ENCODE data around the gene RPL35A. TPM values are rescaled to one million over a fixed set of nuclear protein-coding genes. Genes with fewer than 3 reads are reported as not detected.

RPL35A gene
- total and polyA plus RNA-seq, 2 of the 8 experiments (the other 6 are each of a cell fraction or from before 2014, with no cell fraction given), result 695 to 1,393 TPM

DNA sequence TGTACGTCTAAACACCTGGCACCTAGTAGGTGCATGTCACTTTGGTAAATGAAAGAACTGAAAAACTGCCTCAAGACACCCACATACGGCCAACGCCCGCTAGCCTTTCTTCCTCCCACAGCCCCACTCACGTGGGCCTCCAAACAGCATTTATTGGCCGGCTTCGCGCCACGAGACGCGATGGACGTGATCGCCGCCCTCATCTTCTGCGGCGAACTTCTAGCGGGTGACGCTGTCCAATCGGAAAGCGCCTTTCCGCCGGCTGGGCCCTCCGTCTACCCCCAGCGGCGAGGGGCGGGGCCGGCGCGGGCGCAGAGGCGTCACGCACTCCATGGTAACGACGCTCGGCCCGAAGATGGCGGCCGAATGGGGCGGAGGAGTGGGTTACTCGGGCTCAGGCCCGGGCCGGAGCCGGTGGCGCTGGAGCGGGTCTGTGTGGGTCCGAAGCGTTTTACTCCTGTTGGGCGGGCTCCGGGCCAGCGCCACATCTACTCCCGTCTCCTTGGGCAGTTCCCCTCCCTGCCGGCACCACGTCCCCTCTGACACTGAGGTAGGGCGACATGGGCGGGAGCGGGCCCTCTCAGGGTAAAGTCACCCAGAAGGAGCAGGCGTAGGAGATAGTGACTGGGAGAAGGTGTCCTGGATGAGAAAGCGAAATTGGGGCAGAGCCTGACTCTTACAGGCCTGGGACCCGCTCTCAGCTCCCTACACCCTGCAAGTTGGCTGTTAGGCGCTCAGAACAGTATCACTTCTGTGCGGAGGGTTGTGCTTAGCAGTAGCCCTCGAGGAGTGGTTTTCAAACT, 10.1 kb downstream of the RPL35A start, which contains the start of gene LMLN (continued):
- TF ChIP-seq, protein P1, sequence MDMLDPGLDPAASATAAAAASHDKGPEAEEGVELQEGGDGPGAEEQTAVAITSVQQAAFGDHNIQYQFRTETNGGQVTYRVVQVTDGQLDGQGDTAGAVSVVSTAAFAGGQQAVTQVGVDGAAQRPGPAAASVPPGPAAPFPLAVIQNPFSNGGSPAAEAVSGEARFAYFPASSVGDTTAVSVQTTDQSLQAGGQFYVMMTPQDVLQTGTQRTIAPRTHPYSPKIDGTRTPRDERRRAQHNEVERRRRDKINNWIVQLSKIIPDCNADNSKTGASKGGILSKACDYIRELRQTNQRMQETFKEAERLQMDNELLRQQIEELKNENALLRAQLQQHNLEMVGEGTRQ (IDR thresholded peaks at IDR 0.05; ENCODE audit: low read length), result peak; percentile 83
- TF ChIP-seq GABPA (IDR thresholded peaks at IDR 0.05; ENCODE audit: borderline replicate concordance, insufficient read depth, low read length) (no peak), RNF2 (IDR thresholded peaks at IDR 0.05; ENCODE audit: borderline replicate concordance, low read depth, low read length, missing control alignments, poor library complexity, severe bottlenecking) (no peak), SIRT6 (IDR thresholded peaks at IDR 0.05; ENCODE audit: low read length) (no peak), KDM5A (IDR thresholded peaks at IDR 0.05; ENCODE audit: low read length) (peak; percentile 18; the same call in 1 of the 2 replicates), TEAD4 (IDR thresholded peaks at IDR 0.05; ENCODE audit: low read depth, low read length) (no peak), POLR2AphosphoS5 (IDR thresholded peaks at IDR 0.05; ENCODE audit: low read depth, low read length) (peak; percentile 8; the same call in 1 of the 2 replicates), POU5F1 (IDR thresholded peaks at IDR 0.05; ENCODE audit: low read depth, low read length) (no peak), GTF2F1 (IDR thresholded peaks at IDR 0.05; ENCODE audit: borderline replicate concordance, low read depth, low read length) (no peak), ZNF274 (IDR thresholded peaks at IDR 0.05; ENCODE audit: borderline replicate concordance, extremely low read depth, low read length) (no peak), YY1 (IDR thresholded peaks at IDR 0.05; ENCODE audit: low read depth, low read length) (peak; percentile 95), CTBP2 (IDR thresholded peaks at IDR 0.05; ENCODE audit: borderline replicate concordance, insufficient read depth, insufficient read length, low read length) (no peak), JUN (IDR thresholded peaks at IDR 0.05; ENCODE audit: low read depth, low read length) (no peak), RFX5 (IDR thresholded peaks at IDR 0.05; ENCODE audit: borderline replicate concordance, low read depth, low read length) (no peak), PHF8 (conservative IDR thresholded peaks at IDR 0.05; ENCODE audit: low read depth, low read length) (peak; percentile 92), CHD1 (IDR thresholded peaks at IDR 0.05; ENCODE audit: low read depth, low read length) (no peak), KDM4A (IDR thresholded peaks at IDR 0.05; ENCODE audit: low read depth, low read length, severe bottlenecking) (peak; percentile 81)
- TF ChIP-seq, protein P2, sequence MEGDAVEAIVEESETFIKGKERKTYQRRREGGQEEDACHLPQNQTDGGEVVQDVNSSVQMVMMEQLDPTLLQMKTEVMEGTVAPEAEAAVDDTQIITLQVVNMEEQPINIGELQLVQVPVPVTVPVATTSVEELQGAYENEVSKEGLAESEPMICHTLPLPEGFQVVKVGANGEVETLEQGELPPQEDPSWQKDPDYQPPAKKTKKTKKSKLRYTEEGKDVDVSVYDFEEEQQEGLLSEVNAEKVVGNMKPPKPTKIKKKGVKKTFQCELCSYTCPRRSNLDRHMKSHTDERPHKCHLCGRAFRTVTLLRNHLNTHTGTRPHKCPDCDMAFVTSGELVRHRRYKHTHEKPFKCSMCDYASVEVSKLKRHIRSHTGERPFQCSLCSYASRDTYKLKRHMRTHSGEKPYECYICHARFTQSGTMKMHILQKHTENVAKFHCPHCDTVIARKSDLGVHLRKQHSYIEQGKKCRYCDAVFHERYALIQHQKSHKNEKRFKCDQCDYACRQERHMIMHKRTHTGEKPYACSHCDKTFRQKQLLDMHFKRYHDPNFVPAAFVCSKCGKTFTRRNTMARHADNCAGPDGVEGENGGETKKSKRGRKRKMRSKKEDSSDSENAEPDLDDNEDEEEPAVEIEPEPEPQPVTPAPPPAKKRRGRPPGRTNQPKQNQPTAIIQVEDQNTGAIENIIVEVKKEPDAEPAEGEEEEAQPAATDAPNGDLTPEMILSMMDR (IDR thresholded peaks at IDR 0.05; ENCODE audit: control extremely low read depth in 1 of 3, insufficient read depth in 1 of 3, low read depth in 1 of 3, low read length in 3 of 3), result no peak
